Measurements from ENCODE around the gene BACH2. TPM values are rescaled to one million over a fixed set of nuclear protein-coding genes. Genes with fewer than 3 reads are reported as not detected.

The BACH2 gene
- total and polyA plus RNA-seq, 2 experiments from 2014 or later = 1.6 to 5.7 TPM

DNA sequence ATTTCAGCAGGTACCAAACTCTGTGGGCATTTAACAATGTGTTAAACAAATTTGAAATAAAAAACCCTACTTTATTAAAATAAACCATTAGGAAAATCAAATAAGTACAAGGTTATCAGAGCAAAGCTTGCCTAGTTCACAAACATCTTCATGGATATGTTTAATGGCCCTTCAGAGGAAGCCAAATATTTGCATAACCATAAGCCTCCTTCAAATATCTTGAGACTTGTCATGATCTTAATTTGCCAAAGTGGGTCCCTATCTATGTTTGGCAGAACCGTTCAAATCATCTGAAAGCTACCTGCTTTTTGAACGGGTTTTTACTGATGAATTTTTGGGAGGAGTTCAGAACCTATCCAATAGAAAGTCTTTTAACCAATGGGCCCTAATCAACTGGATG lies 176.3 kb downstream of the BACH2 start:
- DNase-seq (ENCODE audit: low spot score) (no peak), ATAC-seq (no peak)
- H3K4me2 ChIP-seq = no peak overlapping the region
- H3K36me3 ChIP-seq (ENCODE audit: insufficient read depth) = no peaks in the 10 kb centered on the region
- H3F3A ChIP-seq (replicated peaks; ENCODE audit: low read depth) = no peaks in the 10 kb centered on the region
- H3K9me2 ChIP-seq (ENCODE audit: insufficient read depth) = no peaks in the 10 kb centered on the region; the same call in 1 of the 2 replicates
- H3K9me3 Mint-ChIP-seq = peaks cover 6% of the 10 kb centered on the region; the same call in 2 of the 3 replicates
- H3K27me3 ChIP-seq (ENCODE audit: insufficient read depth) = no peaks in the 10 kb centered on the region
- TF ChIP-seq EZH2 (IDR thresholded peaks at IDR 0.05; ENCODE audit: low read depth, unreplicated experiment) = no peak
- no peak for TF ChIP-seq JUNB (IDR thresholded peaks at IDR 0.05; ENCODE audit: unreplicated experiment)
- no peak for TF ChIP-seq NANOG (IDR thresholded peaks at IDR 0.05; ENCODE audit: borderline replicate concordance)
- H3K27ac Mint-ChIP-seq = no peak overlapping the region
- no peak overlapping the region for H2AFZ ChIP-seq
- H3K4me3 Mint-ChIP-seq = no peak overlapping the region
- H3K4me3 ChIP-seq = no peak overlapping the region
- no peaks in the 10 kb centered on the region for H3K4me1 Mint-ChIP-seq
- H3K27me3 Mint-ChIP-seq (ENCODE audit: insufficient read depth, low read depth, poor library complexity) = no peaks in the 10 kb centered on the region
- no peaks in the 10 kb centered on the region; the same call in 1 of the 2 replicates for H4K20me1 ChIP-seq (replicated peaks; ENCODE audit: insufficient read depth)
- no peaks in the 10 kb centered on the region for H3K79me2 ChIP-seq (replicated peaks; ENCODE audit: insufficient read depth)
- no peak overlapping the region for H3K27ac ChIP-seq (ENCODE audit: low read depth)
- no peaks in the 10 kb centered on the region for H3K36me3 Mint-ChIP-seq (ENCODE audit: low read depth)
- no peaks in the 10 kb centered on the region for H3K4me1 ChIP-seq (ENCODE audit: insufficient read depth)

DNA sequence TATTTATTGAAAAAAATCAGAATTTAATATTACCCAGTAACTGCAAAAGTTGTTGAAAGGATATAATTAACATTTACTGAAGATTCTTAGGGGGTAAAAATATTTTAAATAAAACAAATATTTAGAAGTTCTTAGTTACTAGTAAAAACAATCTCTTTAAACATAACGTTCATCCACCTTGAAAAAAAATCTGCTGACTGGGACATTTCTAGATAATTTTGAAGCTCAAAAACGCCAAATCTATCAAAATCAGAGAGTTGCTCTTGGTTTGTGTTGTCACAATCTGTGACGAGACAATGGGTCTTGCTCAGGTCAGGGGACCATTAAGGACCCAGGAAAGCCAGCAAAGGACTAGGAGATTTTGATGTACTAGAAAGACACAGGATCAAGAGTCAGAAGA lies 177.0 kb downstream of the BACH2 start:
- H3K79me2 ChIP-seq (replicated peaks; ENCODE audit: insufficient read depth) = no peaks in the 10 kb centered on the region
- no peak for DNase-seq (ENCODE audit: low spot score)
- H3K4me1 ChIP-seq (ENCODE audit: insufficient read depth) = no peaks in the 10 kb centered on the region
- no peaks in the 10 kb centered on the region; the same call in 1 of the 2 replicates for H4K20me1 ChIP-seq (replicated peaks; ENCODE audit: insufficient read depth)
- H3K4me3 Mint-ChIP-seq = no peak overlapping the region
- H3K4me3 ChIP-seq = no peak overlapping the region
- no peaks in the 10 kb centered on the region for H3K36me3 Mint-ChIP-seq (ENCODE audit: low read depth)
- H3K27me3 ChIP-seq (ENCODE audit: insufficient read depth) = no peaks in the 10 kb centered on the region
- no peaks in the 10 kb centered on the region for H3K4me1 Mint-ChIP-seq
- H3K27ac Mint-ChIP-seq = no peak overlapping the region
- H3F3A ChIP-seq (replicated peaks; ENCODE audit: low read depth) = no peaks in the 10 kb centered on the region
- H3K4me2 ChIP-seq = no peak overlapping the region
- no peak for ATAC-seq
- no peak overlapping the region for H2AFZ ChIP-seq
- H3K27me3 Mint-ChIP-seq (ENCODE audit: insufficient read depth, low read depth, poor library complexity) = no peaks in the 10 kb centered on the region
- H3K36me3 ChIP-seq (ENCODE audit: insufficient read depth) = no peaks in the 10 kb centered on the region
- H3K27ac ChIP-seq (ENCODE audit: low read depth) = no peak overlapping the region
- H3K9me2 ChIP-seq (ENCODE audit: insufficient read depth) = no peaks in the 10 kb centered on the region; the same call in 1 of the 2 replicates
- H3K9me3 Mint-ChIP-seq = peaks cover 6% of the 10 kb centered on the region; the same call in 2 of the 3 replicates
- TF ChIP-seq, protein P1, sequence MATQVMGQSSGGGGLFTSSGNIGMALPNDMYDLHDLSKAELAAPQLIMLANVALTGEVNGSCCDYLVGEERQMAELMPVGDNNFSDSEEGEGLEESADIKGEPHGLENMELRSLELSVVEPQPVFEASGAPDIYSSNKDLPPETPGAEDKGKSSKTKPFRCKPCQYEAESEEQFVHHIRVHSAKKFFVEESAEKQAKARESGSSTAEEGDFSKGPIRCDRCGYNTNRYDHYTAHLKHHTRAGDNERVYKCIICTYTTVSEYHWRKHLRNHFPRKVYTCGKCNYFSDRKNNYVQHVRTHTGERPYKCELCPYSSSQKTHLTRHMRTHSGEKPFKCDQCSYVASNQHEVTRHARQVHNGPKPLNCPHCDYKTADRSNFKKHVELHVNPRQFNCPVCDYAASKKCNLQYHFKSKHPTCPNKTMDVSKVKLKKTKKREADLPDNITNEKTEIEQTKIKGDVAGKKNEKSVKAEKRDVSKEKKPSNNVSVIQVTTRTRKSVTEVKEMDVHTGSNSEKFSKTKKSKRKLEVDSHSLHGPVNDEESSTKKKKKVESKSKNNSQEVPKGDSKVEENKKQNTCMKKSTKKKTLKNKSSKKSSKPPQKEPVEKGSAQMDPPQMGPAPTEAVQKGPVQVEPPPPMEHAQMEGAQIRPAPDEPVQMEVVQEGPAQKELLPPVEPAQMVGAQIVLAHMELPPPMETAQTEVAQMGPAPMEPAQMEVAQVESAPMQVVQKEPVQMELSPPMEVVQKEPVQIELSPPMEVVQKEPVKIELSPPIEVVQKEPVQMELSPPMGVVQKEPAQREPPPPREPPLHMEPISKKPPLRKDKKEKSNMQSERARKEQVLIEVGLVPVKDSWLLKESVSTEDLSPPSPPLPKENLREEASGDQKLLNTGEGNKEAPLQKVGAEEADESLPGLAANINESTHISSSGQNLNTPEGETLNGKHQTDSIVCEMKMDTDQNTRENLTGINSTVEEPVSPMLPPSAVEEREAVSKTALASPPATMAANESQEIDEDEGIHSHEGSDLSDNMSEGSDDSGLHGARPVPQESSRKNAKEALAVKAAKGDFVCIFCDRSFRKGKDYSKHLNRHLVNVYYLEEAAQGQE (IDR thresholded peaks at IDR 0.05; ENCODE audit: unreplicated experiment) = no peak
- TF ChIP-seq EZH2phosphoT487 (IDR thresholded peaks at IDR 0.05; ENCODE audit: unreplicated experiment) (no peak), POLR2AphosphoS5 (IDR thresholded peaks at IDR 0.05; ENCODE audit: low read depth) (no peak), ZNF114 (CRISPR knock-in tag; IDR thresholded peaks at IDR 0.05) (no peak), CREB1 (CRISPR knock-in tag; IDR thresholded peaks at IDR 0.05; ENCODE audit: low read depth) (no peak), JUNB (IDR thresholded peaks at IDR 0.05; ENCODE audit: unreplicated experiment) (no peak), ZNF331 (CRISPR knock-in tag; IDR thresholded peaks at IDR 0.05; ENCODE audit: low read depth) (no peak)
- TF ChIP-seq, protein P2, sequence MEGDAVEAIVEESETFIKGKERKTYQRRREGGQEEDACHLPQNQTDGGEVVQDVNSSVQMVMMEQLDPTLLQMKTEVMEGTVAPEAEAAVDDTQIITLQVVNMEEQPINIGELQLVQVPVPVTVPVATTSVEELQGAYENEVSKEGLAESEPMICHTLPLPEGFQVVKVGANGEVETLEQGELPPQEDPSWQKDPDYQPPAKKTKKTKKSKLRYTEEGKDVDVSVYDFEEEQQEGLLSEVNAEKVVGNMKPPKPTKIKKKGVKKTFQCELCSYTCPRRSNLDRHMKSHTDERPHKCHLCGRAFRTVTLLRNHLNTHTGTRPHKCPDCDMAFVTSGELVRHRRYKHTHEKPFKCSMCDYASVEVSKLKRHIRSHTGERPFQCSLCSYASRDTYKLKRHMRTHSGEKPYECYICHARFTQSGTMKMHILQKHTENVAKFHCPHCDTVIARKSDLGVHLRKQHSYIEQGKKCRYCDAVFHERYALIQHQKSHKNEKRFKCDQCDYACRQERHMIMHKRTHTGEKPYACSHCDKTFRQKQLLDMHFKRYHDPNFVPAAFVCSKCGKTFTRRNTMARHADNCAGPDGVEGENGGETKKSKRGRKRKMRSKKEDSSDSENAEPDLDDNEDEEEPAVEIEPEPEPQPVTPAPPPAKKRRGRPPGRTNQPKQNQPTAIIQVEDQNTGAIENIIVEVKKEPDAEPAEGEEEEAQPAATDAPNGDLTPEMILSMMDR (conservative IDR thresholded peaks at IDR 0.05; ENCODE audit: low read depth in 2 of 2) = no peak
- TF ChIP-seq, protein P3, sequence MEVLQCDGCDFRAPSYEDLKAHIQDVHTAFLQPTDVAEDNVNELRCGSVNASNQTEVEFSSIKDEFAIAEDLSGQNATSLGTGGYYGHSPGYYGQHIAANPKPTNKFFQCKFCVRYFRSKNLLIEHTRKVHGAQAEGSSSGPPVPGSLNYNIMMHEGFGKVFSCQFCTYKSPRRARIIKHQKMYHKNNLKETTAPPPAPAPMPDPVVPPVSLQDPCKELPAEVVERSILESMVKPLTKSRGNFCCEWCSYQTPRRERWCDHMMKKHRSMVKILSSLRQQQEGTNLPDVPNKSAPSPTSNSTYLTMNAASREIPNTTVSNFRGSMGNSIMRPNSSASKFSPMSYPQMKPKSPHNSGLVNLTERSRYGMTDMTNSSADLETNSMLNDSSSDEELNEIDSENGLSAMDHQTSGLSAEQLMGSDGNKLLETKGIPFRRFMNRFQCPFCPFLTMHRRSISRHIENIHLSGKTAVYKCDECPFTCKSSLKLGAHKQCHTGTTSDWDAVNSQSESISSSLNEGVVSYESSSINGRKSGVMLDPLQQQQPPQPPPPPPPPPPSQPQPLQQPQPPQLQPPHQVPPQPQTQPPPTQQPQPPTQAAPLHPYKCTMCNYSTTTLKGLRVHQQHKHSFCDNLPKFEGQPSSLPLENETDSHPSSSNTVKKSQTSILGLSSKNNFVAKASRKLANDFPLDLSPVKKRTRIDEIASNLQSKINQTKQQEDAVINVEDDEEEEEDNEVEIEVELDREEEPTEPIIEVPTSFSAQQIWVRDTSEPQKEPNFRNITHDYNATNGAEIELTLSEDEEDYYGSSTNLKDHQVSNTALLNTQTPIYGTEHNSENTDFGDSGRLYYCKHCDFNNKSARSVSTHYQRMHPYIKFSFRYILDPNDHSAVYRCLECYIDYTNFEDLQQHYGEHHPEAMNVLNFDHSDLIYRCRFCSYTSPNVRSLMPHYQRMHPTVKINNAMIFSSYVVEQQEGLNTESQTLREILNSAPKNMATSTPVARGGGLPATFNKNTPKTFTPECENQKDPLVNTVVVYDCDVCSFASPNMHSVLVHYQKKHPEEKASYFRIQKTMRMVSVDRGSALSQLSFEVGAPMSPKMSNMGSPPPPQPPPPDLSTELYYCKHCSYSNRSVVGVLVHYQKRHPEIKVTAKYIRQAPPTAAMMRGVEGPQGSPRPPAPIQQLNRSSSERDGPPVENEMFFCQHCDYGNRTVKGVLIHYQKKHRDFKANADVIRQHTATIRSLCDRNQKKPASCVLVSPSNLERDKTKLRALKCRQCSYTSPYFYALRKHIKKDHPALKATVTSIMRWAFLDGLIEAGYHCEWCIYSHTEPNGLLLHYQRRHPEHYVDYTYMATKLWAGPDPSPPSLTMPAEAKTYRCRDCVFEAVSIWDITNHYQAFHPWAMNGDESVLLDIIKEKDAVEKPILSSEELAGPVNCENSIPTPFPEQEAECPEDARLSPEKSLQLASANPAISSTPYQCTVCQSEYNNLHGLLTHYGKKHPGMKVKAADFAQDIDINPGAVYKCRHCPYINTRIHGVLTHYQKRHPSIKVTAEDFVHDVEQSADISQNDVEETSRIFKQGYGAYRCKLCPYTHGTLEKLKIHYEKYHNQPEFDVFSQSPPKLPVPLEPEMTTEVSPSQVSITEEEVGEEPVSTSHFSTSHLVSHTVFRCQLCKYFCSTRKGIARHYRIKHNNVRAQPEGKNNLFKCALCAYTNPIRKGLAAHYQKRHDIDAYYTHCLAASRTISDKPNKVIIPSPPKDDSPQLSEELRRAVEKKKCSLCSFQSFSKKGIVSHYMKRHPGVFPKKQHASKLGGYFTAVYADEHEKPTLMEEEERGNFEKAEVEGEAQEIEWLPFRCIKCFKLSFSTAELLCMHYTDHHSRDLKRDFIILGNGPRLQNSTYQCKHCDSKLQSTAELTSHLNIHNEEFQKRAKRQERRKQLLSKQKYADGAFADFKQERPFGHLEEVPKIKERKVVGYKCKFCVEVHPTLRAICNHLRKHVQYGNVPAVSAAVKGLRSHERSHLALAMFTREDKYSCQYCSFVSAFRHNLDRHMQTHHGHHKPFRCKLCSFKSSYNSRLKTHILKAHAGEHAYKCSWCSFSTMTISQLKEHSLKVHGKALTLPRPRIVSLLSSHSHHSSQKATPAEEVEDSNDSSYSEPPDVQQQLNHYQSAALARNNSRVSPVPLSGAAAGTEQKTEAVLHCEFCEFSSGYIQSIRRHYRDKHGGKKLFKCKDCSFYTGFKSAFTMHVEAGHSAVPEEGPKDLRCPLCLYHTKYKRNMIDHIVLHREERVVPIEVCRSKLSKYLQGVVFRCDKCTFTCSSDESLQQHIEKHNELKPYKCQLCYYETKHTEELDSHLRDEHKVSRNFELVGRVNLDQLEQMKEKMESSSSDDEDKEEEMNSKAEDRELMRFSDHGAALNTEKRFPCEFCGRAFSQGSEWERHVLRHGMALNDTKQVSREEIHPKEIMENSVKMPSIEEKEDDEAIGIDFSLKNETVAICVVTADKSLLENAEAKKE (CRISPR knock-in tag; IDR thresholded peaks at IDR 0.05) = no peak

Measured in GM23338 (cell line).